Upper lobe of right lung (tissue), 1 donor: ENCODE data around the gene LANCL3. TPM values are rescaled to one million over a fixed set of nuclear protein-coding genes. Genes with fewer than 3 reads are reported as not detected.

Source experiments
- ATAC-seq: fragments of 200-7000 bp; cut with Tn5 transposase; one replicate; pipeline ENCODE4 v1.9.1; 2020; ENCODE audit warnings: mild to moderate bottlenecking, moderate library complexity
- DNase-seq: peaks from one replicate; pipeline ENCODE4 v3.0.0-alpha.2; 2020
- H3K27ac ChIP-seq: fragments of 200-600 bp; one replicate; pipeline ENCODE4 v1.8.0; 2022
- H3K27me3 ChIP-seq: fragments of 200-600 bp; one replicate; pipeline ENCODE4 v1.8.0; 2022; ENCODE audit warnings: mild to moderate bottlenecking
- H3K36me3 ChIP-seq: fragments of 200-600 bp; one replicate; pipeline ENCODE4 v1.8.0; 2022
- H3K4me1 ChIP-seq: fragments of 200-600 bp; one replicate; pipeline ENCODE4 v1.8.0; 2022
- H3K4me3 ChIP-seq: fragments of 200-600 bp; one replicate; pipeline ENCODE4 v1.8.0; 2022; ENCODE audit warnings: mild to moderate bottlenecking
- H3K9me3 ChIP-seq: fragments of 200-600 bp; one replicate; pipeline ENCODE4 v1.8.0; 2022
- intact Hi-C: fragments of 100-400 bp; cut with DNase I; formaldehyde crosslinking; loops from one replicate; pipeline ENCODE4 v1.11.0; 2022
- total RNA-seq: library from RNA; stranded (reverse); fragmentation: NEBNext Ultra II Directional; extraction: Animal tissue kit (Norgen Biotek cat#: 25700); gene quantifications from one replicate; pipeline ENCODE4 v1.2.1, GENCODE V29; 2021
- TF ChIP-seq, protein P1 (sequence below): fragments of 200-600 bp; IDR thresholded peaks from one replicate; pipeline ENCODE4 v1.8.0; 2022; ENCODE audit warnings: antibody characterized with exemption
- donor health status: DM: no; HTN: yes; CAD: no; lungs with severe emphysema.

Gene LANCL3
- total RNA-seq, 1 donor from 2014 or later, result 1.4 TPM

DNA sequence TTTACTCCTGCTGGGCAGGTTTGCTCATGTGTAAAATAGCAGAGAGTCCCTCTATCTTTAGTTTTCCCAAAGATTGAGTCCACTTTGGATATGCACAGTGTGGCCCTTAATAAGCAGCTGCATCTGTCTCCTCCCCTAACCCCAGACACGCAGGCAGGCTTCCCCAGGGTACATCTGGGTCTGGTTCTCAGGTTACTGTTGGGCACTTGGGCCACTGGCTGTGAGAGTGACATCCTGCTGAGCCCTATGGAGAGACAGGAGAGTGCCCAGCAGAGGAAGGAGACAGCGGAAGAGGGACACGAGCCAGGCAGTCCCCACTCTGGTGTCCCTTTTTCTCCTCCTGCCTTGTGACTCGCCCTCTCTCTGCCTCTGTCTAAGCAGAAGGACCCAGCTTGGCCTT is 130.1 kb downstream of the LANCL3 start:
- no peaks in the 10 kb centered on the region for H3K4me1 ChIP-seq
- TF ChIP-seq, protein P1, sequence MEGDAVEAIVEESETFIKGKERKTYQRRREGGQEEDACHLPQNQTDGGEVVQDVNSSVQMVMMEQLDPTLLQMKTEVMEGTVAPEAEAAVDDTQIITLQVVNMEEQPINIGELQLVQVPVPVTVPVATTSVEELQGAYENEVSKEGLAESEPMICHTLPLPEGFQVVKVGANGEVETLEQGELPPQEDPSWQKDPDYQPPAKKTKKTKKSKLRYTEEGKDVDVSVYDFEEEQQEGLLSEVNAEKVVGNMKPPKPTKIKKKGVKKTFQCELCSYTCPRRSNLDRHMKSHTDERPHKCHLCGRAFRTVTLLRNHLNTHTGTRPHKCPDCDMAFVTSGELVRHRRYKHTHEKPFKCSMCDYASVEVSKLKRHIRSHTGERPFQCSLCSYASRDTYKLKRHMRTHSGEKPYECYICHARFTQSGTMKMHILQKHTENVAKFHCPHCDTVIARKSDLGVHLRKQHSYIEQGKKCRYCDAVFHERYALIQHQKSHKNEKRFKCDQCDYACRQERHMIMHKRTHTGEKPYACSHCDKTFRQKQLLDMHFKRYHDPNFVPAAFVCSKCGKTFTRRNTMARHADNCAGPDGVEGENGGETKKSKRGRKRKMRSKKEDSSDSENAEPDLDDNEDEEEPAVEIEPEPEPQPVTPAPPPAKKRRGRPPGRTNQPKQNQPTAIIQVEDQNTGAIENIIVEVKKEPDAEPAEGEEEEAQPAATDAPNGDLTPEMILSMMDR, result no peak
- no peak overlapping the region for H3K27ac ChIP-seq
- H3K27me3 ChIP-seq, result no peaks in the 10 kb centered on the region
- ATAC-seq (no peak), DNase-seq (no peak)
- no peaks in the 10 kb centered on the region for H3K36me3 ChIP-seq
- H3K4me3 ChIP-seq, result no peak overlapping the region
- H3K9me3 ChIP-seq, result no peaks in the 10 kb centered on the region
- intact Hi-C loops, result no loop called here

DNA sequence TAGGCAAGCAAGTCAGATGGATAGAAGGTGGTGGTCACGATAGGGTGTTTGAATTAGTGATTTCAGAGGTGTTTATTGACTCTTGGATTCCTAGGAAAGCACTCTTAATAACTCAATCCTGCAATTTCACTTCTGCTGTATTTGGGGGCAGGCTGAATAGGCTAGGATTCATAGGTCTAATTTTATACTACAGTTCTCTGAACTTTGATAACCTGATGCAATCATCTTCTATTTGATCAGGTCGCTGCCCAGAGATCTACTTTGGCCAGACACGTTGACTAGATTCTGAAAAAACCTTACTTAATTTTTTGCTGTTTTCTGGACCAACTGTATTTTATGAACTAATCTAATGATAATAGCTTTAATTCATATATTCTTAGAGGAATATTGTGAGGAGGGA is 140.5 kb downstream of the LANCL3 start:
- Histone ChIP-seq H3K4me1 (no peaks in the 10 kb centered on the region), H3K4me3 (no peak overlapping the region), H3K27me3 (no peaks in the 10 kb centered on the region), H3K9me3 (no peaks in the 10 kb centered on the region), H3K27ac (no peak overlapping the region), H3K36me3 (no peaks in the 10 kb centered on the region)
- intact Hi-C loops, result no loop called here
- TF ChIP-seq, protein P1, result no peak
- DNase-seq (no peak), ATAC-seq (no peak)

DNA sequence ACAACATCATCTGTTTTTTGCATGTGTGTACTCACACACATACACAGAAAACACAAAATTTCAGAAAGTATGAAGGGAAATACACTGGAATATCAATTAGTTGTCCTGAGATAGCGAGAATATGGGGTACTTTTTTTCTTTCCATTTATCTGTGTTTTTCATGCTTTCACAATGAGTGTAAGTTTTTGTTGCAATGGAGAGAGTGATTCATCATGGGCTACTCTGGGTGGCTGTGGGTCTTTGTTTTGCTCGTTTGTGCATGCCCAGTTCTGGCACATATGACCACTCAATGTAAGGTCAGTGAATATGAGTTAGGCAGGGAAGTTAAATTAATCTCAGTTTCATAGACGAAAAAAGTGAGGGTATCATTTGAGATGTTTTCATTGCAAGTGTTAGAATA is 141.0 kb downstream of the LANCL3 start:
- intact Hi-C loops, result no loop called here

DNA sequence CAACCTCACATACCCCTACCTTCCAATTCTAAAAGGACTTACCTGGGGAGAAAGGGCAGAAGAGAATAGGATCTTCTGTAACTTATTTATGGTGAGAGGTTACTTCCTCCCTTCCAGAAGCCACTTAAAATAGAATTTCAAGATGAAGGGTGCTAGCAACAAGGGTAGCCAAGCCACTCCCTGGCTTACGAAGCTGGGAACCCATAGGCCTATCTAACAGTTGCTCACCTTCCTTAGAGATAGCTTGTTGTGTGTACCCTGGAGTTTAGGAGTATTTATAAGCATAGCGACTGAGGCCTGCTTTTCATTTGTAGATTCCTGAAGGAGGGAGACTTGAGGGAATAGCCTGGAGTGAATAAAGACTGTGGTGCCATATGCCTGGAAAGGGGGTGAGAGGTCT is 143.0 kb downstream of the LANCL3 start:
- no peak overlapping the region for H3K27ac ChIP-seq
- no peak for ATAC-seq
- TF ChIP-seq, protein P1, result no peak
- no peaks in the 10 kb centered on the region for H3K9me3 ChIP-seq
- no peaks in the 10 kb centered on the region for H3K36me3 ChIP-seq
- H3K27me3 ChIP-seq, result no peaks in the 10 kb centered on the region
- no peak for DNase-seq
- no peaks in the 10 kb centered on the region for H3K4me1 ChIP-seq
- intact Hi-C loops, result no loop called here
- H3K4me3 ChIP-seq, result no peak overlapping the region

More for the DNA sequence above, 141.0 kb downstream of the LANCL3 start:
- H3K27me3 ChIP-seq, result no peaks in the 10 kb centered on the region
- no peaks in the 10 kb centered on the region for H3K9me3 ChIP-seq
- no peaks in the 10 kb centered on the region for H3K36me3 ChIP-seq
- DNase-seq (no peak), ATAC-seq (no peak)
- TF ChIP-seq, protein P1, result no peak
- no peak overlapping the region for H3K27ac ChIP-seq
- H3K4me1 ChIP-seq, result no peaks in the 10 kb centered on the region
- H3K4me3 ChIP-seq, result no peak overlapping the region

DNA sequence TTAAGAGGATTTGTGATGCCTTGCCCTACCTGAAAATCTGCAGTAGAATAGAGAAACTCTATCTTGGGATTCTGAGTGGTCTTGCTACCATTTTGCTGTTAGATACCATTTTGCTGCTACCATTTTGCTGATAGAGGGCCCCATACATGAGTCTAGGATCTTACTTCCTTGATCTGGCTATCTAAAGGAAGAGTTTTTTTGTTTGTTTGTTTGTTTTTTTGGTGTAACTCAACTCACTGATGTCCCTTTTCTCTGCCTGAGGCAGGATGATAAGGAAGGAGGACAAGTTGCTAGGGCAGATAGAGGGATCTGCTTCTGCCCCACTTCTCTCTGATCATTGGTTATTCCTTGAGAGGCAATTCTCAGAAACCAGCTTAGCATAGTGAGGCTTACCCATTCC is 145.1 kb downstream of the LANCL3 start:
- DNase-seq, result no peak
- H3K4me1 ChIP-seq, result no peaks in the 10 kb centered on the region
- H3K9me3 ChIP-seq, result no peaks in the 10 kb centered on the region
- H3K4me3 ChIP-seq, result no peak overlapping the region
- intact Hi-C loops, result no loop called here
- no peak overlapping the region for H3K27ac ChIP-seq
- no peaks in the 10 kb centered on the region for H3K27me3 ChIP-seq
- ATAC-seq, result no peak
- H3K36me3 ChIP-seq, result no peaks in the 10 kb centered on the region
- TF ChIP-seq, protein P1, result no peak

DNA sequence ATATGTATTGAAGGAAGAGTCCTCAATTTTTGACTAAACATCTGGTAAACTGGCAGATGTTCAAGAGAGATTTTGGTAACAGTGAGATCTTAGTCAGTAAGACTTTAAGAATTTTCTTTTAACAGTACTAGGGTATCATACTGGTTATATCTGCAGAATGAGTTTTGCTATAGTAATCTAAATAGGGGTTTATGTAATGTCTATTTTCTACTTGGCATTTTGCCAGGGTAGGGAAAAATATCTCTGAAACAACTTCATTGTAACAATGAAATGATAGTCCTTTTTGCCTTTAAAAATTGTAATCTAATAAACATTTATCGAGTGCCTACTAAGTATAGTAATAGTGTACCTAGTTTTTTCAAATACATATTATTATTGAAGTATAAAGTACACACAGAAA is 146.2 kb downstream of the LANCL3 start:
- H3K36me3 ChIP-seq, result no peaks in the 10 kb centered on the region
- no peaks in the 10 kb centered on the region for H3K4me1 ChIP-seq
- DNase-seq (no peak), ATAC-seq (no peak)
- H3K27me3 ChIP-seq, result no peaks in the 10 kb centered on the region
- intact Hi-C loops, result no loop called here
- H3K9me3 ChIP-seq, result no peaks in the 10 kb centered on the region
- TF ChIP-seq, protein P1, result no peak
- H3K4me3 ChIP-seq, result no peak overlapping the region
- H3K27ac ChIP-seq, result no peak overlapping the region
